GM12872 (cell line): ENCODE measurements around the gene NXPH4.

Experiments
- CTCF ChIP-seq: IDR thresholded peaks from 3 replicates; pipeline ENCODE4 v1.5.1; 2011; ENCODE audit warnings: low read depth, mild to moderate bottlenecking, low read length, moderate library complexity; ENCODE audit not compliant: insufficient read depth

Gene NXPH4

GRCh38 chr12:57203791-57204190 is 12.8 kb upstream of the NXPH4 start:
- TF ChIP-seq CTCF = no peak

- no peak for TF ChIP-seq CTCF
Measured at GRCh38 chr12:57204454-57204853, 12.1 kb upstream of the NXPH4 start.

GRCh38 chr12:57205186-57205585 is 11.4 kb upstream of the NXPH4 start:
- TF ChIP-seq CTCF = no peak

GRCh38 chr12:57205931-57206330 is 10.7 kb upstream of the NXPH4 start:
- TF ChIP-seq CTCF = no peak

GRCh38 chr12:57207731-57208630 is 8.6 kb upstream of the NXPH4 start:
- no peak for TF ChIP-seq CTCF

GRCh38 chr12:57208631-57209282 is 7.8 kb upstream of the NXPH4 start:
- TF ChIP-seq CTCF = no peak

GRCh38 chr12:57209916-57210315 is 6.7 kb upstream of the NXPH4 start:
- TF ChIP-seq CTCF = no peak
